Activated effector memory CD4-positive, alpha-beta T cell treated with Interleukin-2 at 50 U/mL for 16 hours (primary cell): ENCODE data around the gene KNL1.
A peak's percentile ranks its signal among the peaks of the same experiment; 100 is the strongest.
"Not testable (repeated sequence)": the region's sequence is repeated elsewhere in the genome, so short reads cannot be mapped to it uniquely, and the experiment has no call there.

Source experiments
- DNase-seq: peaks from one replicate; pipeline ENCODE4 v3.0.0-alpha.2; 2020

The KNL1 gene, protein sequence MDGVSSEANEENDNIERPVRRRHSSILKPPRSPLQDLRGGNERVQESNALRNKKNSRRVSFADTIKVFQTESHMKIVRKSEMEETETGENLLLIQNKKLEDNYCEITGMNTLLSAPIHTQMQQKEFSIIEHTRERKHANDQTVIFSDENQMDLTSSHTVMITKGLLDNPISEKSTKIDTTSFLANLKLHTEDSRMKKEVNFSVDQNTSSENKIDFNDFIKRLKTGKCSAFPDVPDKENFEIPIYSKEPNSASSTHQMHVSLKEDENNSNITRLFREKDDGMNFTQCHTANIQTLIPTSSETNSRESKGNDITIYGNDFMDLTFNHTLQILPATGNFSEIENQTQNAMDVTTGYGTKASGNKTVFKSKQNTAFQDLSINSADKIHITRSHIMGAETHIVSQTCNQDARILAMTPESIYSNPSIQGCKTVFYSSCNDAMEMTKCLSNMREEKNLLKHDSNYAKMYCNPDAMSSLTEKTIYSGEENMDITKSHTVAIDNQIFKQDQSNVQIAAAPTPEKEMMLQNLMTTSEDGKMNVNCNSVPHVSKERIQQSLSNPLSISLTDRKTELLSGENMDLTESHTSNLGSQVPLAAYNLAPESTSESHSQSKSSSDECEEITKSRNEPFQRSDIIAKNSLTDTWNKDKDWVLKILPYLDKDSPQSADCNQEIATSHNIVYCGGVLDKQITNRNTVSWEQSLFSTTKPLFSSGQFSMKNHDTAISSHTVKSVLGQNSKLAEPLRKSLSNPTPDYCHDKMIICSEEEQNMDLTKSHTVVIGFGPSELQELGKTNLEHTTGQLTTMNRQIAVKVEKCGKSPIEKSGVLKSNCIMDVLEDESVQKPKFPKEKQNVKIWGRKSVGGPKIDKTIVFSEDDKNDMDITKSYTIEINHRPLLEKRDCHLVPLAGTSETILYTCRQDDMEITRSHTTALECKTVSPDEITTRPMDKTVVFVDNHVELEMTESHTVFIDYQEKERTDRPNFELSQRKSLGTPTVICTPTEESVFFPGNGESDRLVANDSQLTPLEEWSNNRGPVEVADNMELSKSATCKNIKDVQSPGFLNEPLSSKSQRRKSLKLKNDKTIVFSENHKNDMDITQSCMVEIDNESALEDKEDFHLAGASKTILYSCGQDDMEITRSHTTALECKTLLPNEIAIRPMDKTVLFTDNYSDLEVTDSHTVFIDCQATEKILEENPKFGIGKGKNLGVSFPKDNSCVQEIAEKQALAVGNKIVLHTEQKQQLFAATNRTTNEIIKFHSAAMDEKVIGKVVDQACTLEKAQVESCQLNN (N-terminal part only)

GRCh38 chr15:40593588-40594428 lies at the start of gene KNL1:
Gene KNL1, plus strand, starts transcription at chr15:40594249. Its CDS starts 8,683 bp downstream, at chr15:40602932.
- peak; percentile 81 for DNase-seq

- DNase-seq = no peak
Measured at GRCh38 chr15:40545457-40545856, 48.6 kb upstream of the KNL1 start.

- DNase-seq = no peak
Measured at GRCh38 chr15:40548610-40549009, 45.4 kb upstream of the KNL1 start.

- DNase-seq = no peak
Measured at GRCh38 chr15:40549894-40550293, 44.2 kb upstream of the KNL1 start.

DNA sequence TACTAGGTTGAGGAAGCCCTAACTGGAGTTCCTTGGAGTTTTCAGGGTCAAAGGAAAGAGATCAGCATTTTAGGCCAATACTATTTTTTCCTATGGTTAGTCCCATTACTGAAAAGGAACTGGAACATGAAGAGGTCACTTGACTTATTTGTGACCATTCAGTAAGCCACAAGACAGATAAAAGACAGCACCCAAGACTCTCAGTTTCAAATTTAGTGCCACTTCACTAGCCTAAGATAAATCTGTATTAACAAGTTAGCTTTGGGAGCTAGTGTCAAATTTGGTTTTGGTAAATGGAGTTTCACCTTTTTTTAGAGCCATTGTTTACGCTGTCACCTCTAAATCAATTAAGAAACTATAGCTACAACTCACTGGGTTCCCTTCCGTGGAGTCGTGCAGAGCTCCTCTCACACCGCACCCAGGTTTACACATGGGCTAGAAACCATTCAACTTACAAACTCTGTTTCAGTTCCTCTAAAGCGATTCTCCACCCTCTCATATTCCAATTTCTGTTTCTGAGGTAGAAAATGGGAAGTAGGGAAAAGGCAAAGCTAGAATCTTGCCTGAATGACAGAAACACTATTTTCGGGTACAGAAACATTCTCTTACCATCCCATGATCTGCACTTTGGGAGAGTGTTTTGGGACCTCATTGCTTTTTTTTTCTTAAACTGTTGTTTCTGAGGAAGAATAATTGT lies 43.6 kb upstream of the KNL1 start:
- no peak for DNase-seq

DNA sequence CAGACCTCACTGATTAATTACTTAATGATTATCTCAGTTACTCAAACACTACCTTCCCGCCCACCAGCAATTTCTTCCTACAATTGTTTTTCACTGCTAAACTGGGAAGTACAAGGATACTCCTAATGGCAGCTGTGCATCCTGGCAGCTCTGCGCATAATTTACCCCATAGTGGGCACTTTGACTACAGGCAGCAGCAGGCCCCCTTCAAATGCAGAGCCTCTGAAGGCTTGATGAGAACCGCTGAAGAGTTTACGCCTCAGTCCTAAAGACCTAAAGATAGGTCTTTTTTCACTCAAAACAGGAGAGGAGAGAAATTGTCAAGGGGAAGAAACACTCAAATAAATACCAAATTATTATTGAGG lies 39.9 kb upstream of the KNL1 start:
- no peak for DNase-seq

DNA sequence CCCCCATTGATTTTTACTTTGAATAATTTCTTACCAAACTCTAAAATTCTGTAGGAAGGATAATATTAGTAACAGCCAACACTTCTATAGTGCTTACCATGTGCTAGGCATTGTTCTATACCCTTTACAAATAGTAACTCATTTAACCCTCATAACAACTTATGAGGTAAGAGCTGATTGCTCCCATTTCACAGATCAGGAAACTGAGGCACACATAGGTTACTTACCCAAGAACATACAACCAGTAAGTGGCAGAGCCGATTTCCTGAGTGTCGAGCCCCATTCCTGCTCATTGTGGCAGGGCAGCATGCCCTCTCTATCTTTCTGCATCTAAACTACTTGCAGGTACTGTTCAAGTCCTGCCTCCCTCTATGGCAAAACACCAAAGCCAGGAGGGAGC lies 38.2 kb upstream of the KNL1 start:
- DNase-seq = no peak

DNA sequence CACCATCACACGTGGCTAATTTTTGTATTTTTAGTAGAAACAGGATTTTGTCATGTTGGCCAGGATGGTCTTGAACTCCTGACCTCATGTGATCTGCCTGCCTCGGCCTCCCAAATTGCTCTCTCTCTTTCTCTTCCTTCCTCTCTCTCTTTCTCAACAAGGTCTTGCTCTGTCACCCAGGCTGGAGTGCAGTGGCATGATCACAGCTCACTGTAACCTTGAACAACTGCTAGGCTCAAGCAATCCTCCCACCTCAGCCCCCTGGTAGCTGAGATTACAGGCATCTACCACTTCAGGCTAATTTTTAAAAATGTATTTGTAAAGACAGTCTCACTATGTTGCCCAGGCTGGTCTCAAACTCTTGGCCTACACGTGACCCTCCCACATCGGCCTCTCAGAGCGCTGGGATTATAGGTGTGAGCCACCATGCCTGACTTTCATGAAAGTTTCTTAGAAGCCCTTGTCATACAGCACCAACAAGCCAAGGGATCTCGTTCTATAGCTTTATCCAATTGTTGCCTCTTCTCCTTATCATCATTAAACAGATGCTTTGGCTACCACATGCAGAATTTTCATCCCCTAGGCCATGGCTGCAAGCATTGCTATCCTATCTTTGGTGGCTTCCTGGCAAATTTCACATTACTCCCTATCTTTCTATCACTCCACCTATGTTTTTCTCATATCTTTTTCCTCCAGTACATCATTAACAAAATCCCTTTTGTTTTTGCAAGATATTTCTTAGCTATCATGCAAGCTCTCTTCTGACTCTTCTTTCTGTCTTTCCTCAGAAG lies 34.9 kb upstream of the KNL1 start:
- no peak for DNase-seq

GRCh38 chr15:40562691-40563090 lies 31.4 kb upstream of the KNL1 start:
- DNase-seq = no peak

DNA sequence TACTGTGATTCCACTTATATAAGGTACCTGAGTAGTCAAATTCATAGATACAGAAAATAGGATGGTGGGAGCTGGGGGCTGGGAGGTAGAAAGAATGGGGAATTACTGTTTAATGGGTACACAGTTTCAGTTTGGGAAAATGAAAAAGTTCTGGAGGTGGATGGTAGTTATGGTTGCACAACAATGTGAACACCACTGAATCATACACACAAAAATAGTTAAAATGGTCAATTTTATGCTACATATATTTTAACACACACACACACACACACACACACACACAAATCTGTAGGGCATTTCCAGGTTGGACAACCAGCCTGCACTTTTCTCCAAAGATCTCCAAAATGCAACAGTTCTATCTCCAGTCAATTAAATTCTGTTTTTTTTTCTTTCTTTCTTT lies 30.6 kb upstream of the KNL1 start:
- no peak for DNase-seq

DNA sequence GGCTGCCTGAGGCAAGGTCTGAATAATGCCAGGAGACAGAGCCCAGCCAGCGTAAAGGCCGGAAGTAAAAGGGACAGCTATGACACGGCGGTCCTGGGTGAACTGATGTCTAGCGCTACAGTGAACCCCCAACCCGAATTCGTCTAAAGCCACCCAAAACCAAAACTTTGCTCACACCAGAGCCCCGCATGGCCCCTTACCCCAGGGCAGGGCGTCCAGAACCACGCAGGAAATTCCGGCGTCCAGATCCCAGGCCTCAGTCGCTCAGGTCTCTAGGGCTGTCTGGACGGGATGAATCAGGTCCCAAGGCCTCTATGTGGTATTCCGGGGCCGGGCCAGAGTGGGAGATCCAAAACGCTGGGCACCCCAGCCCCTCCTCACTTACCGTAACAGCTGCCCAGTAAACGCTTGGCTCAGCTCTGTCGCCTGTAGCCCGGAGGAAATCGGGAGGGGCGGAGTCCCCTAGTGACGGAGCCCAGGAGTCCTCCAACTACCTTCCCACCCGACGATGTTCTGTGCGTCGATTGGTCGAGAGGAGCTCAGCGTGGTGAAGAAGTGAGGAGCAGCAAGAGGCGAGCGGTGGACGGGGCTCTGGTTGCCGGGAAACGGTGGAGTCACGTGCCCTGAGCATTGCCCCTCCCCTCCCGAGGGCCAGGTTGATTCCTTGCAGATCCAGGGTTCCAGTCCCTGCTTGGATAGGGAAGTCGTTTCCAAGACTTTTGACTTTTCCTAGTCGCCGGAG lies 29.3 kb upstream of the KNL1 start, which contains the start of gene CCDC32:
Gene CCDC32, minus strand, starts transcription at position 452 of the 742 bp plus-strand sequence. CDS start 2,027 bp downstream, outside the sequence.
- DNase-seq = peak; percentile 90

DNA sequence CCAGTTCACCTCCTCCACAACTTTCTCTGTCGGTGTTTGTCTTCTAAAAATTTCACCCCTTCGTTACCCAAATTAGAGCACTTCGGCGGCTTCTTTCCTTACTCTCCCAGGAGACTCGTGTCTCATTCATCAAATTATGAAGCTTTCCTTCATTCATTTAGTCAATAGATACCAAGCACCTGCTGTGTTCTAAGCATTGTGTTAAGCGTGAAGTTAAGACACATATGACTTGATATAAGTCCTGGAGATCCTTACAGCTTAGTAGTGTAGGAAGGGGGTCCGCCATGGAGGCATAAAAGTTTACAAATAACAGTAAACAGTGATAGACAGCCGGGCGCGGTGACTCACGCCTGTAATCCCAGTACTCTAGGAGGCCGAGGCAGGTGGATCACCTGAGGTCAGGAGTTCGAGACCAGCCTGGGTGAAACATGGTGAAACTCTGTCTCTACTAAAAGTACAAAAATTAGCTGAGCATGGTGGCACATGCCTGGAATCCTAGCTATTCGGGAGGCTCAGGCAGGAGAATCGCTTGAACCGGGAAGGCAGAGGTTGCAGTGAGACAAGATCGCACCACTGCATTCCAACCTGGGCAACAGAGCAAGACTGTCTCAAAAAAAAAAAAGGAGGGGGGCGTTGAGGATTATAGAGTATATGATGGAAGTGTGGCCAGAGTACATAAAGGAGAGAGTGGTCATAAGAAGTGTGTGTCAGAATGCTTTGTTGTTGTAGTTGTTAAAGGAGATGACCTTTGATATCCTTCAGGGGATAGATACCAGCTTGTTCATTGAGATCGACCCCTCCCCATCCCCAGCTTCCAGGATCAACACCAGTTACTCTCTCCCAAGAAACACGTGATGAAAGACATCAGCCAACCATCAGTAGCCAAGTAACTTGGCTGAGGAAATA lies 28.5 kb upstream of the KNL1 start:
- DNase-seq = no peak

DNA sequence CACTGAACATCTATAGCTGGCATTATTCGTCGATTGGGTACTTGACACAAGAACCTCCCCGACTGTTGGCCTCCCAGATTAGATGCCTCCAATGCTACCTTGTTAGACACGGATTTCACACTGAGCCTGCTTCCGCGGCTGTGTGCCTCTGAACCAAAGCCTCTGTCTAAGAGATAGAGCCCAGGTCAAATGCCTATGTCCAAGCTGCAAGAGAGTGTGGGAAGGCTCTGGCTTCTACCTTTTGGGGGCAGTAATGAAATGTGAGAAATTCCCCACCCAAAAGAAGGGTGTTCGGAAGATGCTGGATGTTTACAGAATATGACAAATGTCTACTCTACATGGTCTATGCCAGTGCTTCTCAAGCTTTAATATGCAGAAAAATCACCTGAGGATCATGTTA lies 26.9 kb upstream of the KNL1 start:
- no peak for DNase-seq

DNA sequence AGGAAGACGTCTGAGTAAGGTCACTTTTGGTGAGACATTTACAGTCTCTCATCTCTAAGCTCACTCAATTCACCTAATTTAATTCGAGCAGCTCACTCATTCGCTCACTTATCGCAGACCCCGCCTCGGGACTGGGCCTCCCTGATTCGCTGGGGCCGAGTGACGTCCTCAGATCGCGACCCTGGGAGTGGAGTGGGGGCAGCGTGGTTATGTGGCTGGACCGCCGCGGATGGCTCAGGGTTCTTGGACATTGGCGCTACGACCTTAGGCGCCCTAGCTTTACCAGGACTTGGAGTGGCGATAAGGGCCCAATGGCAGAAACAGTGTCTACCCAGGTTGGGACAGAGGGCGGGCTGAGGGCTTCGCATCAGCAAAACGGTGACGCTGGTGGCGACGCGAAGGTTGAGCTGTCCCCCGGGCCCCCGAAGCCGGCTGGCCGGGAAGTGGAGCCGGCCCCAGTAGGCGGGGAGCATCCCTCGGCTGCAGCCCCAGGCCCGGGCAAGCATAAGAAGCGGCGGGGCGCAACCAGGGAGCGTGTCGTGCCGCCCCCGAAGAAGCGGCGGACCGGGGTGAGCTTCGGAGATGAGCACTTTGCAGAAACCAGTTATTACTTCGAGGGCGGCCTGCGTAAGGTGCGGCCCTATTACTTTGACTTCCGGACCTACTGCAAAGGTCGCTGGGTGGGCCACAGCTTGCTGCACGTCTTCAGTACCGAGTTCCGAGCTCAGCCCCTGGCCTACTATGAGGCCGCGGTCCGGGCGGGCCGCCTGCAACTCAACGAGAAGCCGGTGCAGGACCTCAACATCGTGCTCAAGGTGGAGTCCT lies 24.7 kb upstream of the KNL1 start, which contains the start of gene RPUSD2:
Gene RPUSD2, plus strand, starts transcription at position 171 of the 825 bp plus-strand sequence. Its CDS starts 39 bp downstream, at position 210.
- peak; percentile 81 for DNase-seq

- DNase-seq = no peak
Measured at GRCh38 chr15:40575113-40575512, 18.9 kb upstream of the KNL1 start.

- DNase-seq = not testable (repeated sequence)
Measured at GRCh38 chr15:40576914-40577313, 17.1 kb upstream of the KNL1 start.

GRCh38 chr15:40578892-40579291 lies 15.2 kb upstream of the KNL1 start:
- DNase-seq = no peak

GRCh38 chr15:40581796-40582195 lies 12.3 kb upstream of the KNL1 start:
- DNase-seq = not testable (repeated sequence)
